HG03442 (cell line): ENCODE measurements around the gene SENP8.

Experiments used
- ATAC-seq: cut with Tn5 transposase; IDR thresholded peaks from one replicate; pipeline ENCODE4 v1.9.1; 2021; ENCODE audit warnings: mild to moderate bottlenecking, moderate library complexity; ENCODE audit not compliant: unreplicated experiment

The SENP8 gene

GRCh38 chr15:72173864-72174550, 55.8 kb downstream of the SENP8 start:
- ATAC-seq = no peak

- ATAC-seq = no peak
These were observed 56.5 kb downstream of the SENP8 start for GRCh38 chr15:72174551-72175165.

DNA sequence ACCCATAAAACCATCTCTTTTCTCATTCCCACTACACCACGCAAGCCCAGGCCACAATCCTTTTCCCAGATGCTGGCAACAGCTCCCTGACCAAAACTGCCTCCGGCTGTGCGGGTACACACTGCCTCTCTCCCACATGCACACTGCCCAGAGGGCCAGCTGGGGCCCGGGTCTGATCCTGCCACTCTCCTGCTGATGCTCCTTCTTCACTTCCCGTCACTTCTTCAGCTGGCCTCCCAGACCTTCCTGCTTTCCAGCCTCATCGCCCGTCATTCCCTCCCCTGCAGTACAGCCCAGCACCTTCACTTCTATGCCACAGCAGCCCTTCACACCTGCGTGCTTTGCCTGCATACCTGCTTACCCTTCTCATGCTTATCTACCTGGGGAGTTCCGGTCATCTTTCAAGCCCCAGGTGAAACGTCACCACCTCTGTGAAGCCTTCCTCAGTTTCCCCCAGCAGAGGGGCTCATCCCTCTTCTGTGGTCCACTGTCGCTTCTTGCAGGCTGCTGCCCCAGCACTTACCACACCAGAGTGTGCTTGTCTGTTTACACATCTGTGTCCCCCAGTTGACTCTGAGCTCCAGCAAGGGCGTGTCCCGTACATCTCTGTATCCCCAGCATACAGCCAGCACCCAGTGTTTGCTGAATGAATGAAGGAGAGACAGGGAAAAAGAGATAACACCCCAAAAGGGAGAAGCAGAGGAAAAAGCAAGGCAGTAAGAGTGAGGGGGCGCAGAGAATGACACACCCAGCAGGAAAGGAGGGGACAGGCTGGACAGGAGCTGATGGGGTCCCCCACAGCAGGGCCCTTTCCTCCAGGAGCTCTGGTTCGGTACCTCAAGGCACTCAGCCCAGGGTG, 57.2 kb downstream of the SENP8 start:
- ATAC-seq = no peak

DNA sequence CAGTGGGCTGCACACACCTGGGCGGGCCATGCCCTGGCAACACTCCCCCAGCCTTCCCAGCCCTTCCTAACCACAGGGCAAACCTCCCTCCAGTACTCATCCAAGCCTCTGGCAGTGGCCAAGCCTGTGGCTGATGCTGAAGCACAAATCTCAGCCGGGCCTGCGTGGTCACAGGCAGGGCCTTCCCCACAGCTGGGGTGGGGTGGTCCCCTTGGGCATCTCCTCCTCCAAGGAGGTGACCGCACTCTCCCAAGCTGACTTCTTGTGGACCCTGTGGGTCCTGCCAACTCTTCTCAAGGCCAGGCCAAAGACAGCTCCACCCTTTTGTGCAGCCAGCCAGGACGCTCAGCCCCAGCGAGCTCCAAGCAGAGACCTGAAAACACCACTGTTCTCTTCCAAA, 58.0 kb downstream of the SENP8 start:
- ATAC-seq = no peak

- ATAC-seq = no peak
These were observed 58.5 kb downstream of the SENP8 start for GRCh38 chr15:72176743-72177142.

GRCh38 chr15:72178976-72179585, 60.9 kb downstream of the SENP8 start:
- ATAC-seq = no peak

DNA sequence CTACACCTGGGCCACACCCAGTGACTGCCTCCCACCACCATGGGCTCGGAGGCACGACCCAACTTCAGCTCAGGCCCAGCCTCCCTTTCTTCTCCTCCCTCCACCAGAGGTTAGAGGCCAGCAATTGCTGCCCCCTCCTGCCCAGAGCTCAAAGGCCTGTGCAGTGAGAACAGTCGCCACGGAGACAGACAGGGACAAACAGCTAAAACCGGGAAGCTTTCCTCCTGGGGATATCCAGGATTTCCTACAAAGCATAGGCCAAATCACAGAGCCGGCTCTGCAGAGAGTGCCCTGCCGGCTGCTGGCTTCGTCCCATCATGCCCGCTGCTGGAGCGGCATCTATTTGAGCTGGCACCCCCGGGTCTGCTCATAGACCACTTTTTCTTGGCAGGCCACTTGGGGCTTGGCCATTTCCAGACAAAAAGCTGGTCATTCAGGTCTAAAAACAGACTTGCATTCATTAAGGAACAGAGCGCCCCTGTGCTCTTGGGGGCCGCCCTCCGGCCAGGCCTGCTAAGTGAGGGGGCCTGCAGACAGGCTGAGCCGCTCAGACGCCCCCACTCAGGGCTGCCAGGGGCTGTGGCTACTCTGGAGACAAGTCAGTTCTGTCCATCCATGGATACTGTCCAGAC, 61.9 kb downstream of the SENP8 start:
- ATAC-seq = no peak

- no peak for ATAC-seq
These were observed 62.6 kb downstream of the SENP8 start for GRCh38 chr15:72180761-72181324.

DNA sequence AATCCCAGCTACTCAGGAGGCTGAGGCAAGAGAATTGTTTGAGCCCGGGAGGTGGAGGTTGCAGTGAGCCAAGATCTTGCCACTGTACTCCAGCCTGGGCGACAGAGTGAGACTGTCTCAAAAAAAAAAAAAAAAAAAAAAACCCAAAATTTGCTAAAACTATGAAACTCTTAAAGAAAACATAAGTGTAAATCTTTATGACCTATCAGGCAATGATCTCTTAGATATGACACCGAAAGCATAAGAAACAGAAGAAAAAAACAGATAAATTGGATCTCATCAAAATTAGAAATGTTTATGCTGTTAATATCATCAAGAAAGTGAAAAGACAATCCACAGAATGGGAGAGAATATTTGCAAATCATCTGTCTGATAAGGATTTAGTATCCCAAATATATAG, 64.0 kb downstream of the SENP8 start:
- ATAC-seq = no peak

GRCh38 chr15:72182673-72183072, 64.5 kb downstream of the SENP8 start:
- no peak for ATAC-seq

GRCh38 chr15:72183781-72184164, 65.6 kb downstream of the SENP8 start:
- no peak for ATAC-seq

GRCh38 chr15:72184165-72184811, 66.1 kb downstream of the SENP8 start:
- no peak for ATAC-seq

- ATAC-seq = no peak
These were observed 71.2 kb downstream of the SENP8 start for GRCh38 chr15:72189250-72189902.

DNA sequence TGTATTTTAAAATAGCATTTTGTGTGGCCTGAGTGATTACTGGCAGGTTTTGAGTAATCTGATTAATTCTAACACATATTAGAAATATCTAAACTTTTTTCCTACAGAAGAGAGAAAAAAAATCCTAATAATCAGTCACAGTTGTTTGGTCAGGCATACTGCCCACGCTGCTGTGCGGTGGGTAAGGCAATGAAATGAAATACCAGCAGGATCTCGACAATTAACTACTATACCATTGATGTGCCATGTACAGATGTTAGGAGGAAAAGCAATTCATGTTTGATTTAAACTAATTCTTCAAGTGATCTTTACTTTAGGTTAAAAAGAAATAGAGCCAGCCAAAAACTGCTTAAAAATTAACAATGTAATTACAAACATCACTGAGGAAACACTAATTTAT, 74.2 kb downstream of the SENP8 start:
- no peak for ATAC-seq
